HepG2 (cell line): ENCODE measurements around the gene ZFAND6. TPM values are rescaled to one million over a fixed set of nuclear protein-coding genes. Genes with fewer than 3 reads are reported as not detected.

Experiments
- CBX5 ChIP-seq: sonication (generic); formaldehyde crosslinking; IDR thresholded peaks from 2 replicates; pipeline ENCODE4 v1.4.0; 2020; ENCODE audit warnings: missing genetic modification reagents, borderline replicate concordance
- FOXA1 ChIP-seq, 2 experiments: fragments of 450-650 bp in 1 of 2; sonication (generic) in 1 of 2; formaldehyde crosslinking in 1 of 2; IDR thresholded peaks; 2 replicates each; pipeline versions ENCODE4 v1.4.0 to v1.6.1; 2016 to 2020; ENCODE audit warnings: missing genetic modification reagents in 1 of 2
- GATAD2A ChIP-seq: IDR thresholded peaks from 2 replicates; pipeline ENCODE4 v1.6.1; 2016
- HDAC2 ChIP-seq: sonication (generic); formaldehyde crosslinking; IDR thresholded peaks from 2 replicates; pipeline ENCODE4 v1.4.0; 2020; ENCODE audit warnings: missing genetic modification reagents
- HNF4G ChIP-seq, 2 experiments: sonication (generic) in 1 of 2; formaldehyde crosslinking in 1 of 2; IDR thresholded peaks; 2 replicates each; pipeline versions ENCODE4 v1.4.0 to v1.6.1; 2011 to 2020; ENCODE audit warnings: borderline replicate concordance in 2 of 2, low read depth in 2 of 2, mild to moderate bottlenecking in 2 of 2, low read length in 1 of 2, missing genetic modification reagents in 1 of 2, moderate library complexity in 1 of 2
- KAT7 ChIP-seq: IDR thresholded peaks from 2 replicates; pipeline ENCODE4 v1.6.1; 2018; ENCODE audit warnings: borderline replicate concordance, missing compliant biosample characterization
- MED1 ChIP-seq: sonication (generic); formaldehyde crosslinking; IDR thresholded peaks from 2 replicates; pipeline ENCODE4 v1.4.0; 2020; ENCODE audit warnings: missing genetic modification reagents
- MEF2D ChIP-seq: sonication (generic); formaldehyde crosslinking; IDR thresholded peaks from 2 replicates; pipeline ENCODE4 v1.5.1; 2020; ENCODE audit warnings: mild to moderate bottlenecking, missing genetic modification reagents
- MTA1 ChIP-seq: sonication (generic); formaldehyde crosslinking; IDR thresholded peaks from 2 replicates; pipeline ENCODE4 v1.4.0; 2020; ENCODE audit warnings: missing genetic modification reagents, mild to moderate bottlenecking, borderline replicate concordance
- SP140L ChIP-seq: sonication (generic); formaldehyde crosslinking; IDR thresholded peaks from 2 replicates; pipeline ENCODE4 v1.4.0; 2020; ENCODE audit warnings: missing genetic modification reagents, borderline replicate concordance
- TAF15 ChIP-seq: fragments of 200-400 bp; formaldehyde crosslinking; IDR thresholded peaks from one replicate; pipeline ENCODE4 v1.6.1; 2018; ENCODE audit warnings: mild to moderate bottlenecking, low read depth, low read length; ENCODE audit not compliant: poor library complexity, severe bottlenecking
- ZBTB38 ChIP-seq: sonication (generic); formaldehyde crosslinking; IDR thresholded peaks from 2 replicates; pipeline ENCODE4 v1.5.1; 2020; ENCODE audit warnings: mild to moderate bottlenecking, missing genetic modification reagents
- ZNF121 ChIP-seq: sonication (generic); formaldehyde crosslinking; IDR thresholded peaks from 2 replicates; pipeline ENCODE4 v1.5.0; 2020; ENCODE audit warnings: mild to moderate bottlenecking, missing genetic modification reagents
- ZNF260 ChIP-seq: sonication (generic); formaldehyde crosslinking; IDR thresholded peaks from 2 replicates; pipeline ENCODE4 v1.4.0; 2020; ENCODE audit warnings: missing genetic modification reagents, low read depth, mild to moderate bottlenecking, borderline replicate concordance
- ZNF335 ChIP-seq: sonication (generic); formaldehyde crosslinking; IDR thresholded peaks from 2 replicates; pipeline ENCODE4 v1.4.0; 2020; ENCODE audit warnings: missing genetic modification reagents
- ZNF383 ChIP-seq: sonication (generic); formaldehyde crosslinking; IDR thresholded peaks from 2 replicates; pipeline ENCODE4 v1.4.0; 2020; ENCODE audit warnings: missing genetic modification reagents, mild to moderate bottlenecking, borderline replicate concordance
- ZNF549 ChIP-seq: sonication (generic); formaldehyde crosslinking; IDR thresholded peaks from 2 replicates; pipeline ENCODE4 v1.5.0; 2020; ENCODE audit warnings: missing genetic modification reagents
- ZNF782 ChIP-seq: sonication (generic); formaldehyde crosslinking; IDR thresholded peaks from 2 replicates; pipeline ENCODE4 v1.4.0; 2020; ENCODE audit warnings: missing genetic modification reagents, mild to moderate bottlenecking, borderline replicate concordance
- polyA plus RNA-seq, 8 experiments: library from polyadenylated mRNA; depleted of rRNA in 3 of 8; stranded (reverse) in 7 of 8; unstranded in 1 of 8; fragments of >200 nt; fragmentation: Illumina TruSeq in 4 of 8; extraction: Trizol in 4 of 8; gene quantifications; 2 replicates each; pipeline versions ENCODE4 v1.2.1 to v1.2.3, GENCODE V29; 2011 to 2016; ENCODE audit warnings: low read depth in 4 of 8, missing spikeins in 1 of 8, mixed read lengths in 1 of 8; ENCODE audit not compliant: insufficient read depth in 1 of 8
- total RNA-seq, 5 experiments: library from RNA; depleted of rRNA; stranded (reverse); fragments of >200 nt; fragmentation: Illumina TruSeq; extraction: Trizol; gene quantifications; 2 replicates each; pipeline ENCODE4 v1.2.3, GENCODE V29; 2016; ENCODE audit warnings: low read depth in 1 of 5
- TF ChIP-seq, protein P1 (sequence below): sonication (generic); formaldehyde crosslinking; IDR thresholded peaks from 2 replicates; pipeline ENCODE4 v1.4.0; 2020; ENCODE audit warnings: missing genetic modification reagents
- TF ChIP-seq, protein P2 (sequence below): sonication (generic); formaldehyde crosslinking; IDR thresholded peaks from 2 replicates; pipeline ENCODE4 v1.4.0; 2020; ENCODE audit warnings: mild to moderate bottlenecking, missing genetic modification reagents
- TF ChIP-seq, protein P3 (sequence below): sonication (generic); formaldehyde crosslinking; IDR thresholded peaks from 2 replicates; pipeline ENCODE4 v1.4.0; 2020; ENCODE audit warnings: missing genetic modification reagents, borderline replicate concordance

Gene ZFAND6
- total and polyA plus RNA-seq, 2 of the 13 experiments (the other 11 are each of a cell fraction or from before 2014, with no cell fraction given) = 84.2 to 115 TPM

GRCh38 chr15:80160570-80161156 is 101.2 kb downstream of the ZFAND6 start (continued):
- no peak for TF ChIP-seq HNF4G (IDR thresholded peaks at IDR 0.05; ENCODE audit: borderline replicate concordance, low read depth, low read length)
- no peak; the same call in 1 of the 2 replicates for TF ChIP-seq HNF4G (CRISPR knock-in tag; IDR thresholded peaks at IDR 0.05; ENCODE audit: borderline replicate concordance, low read depth)
- TF ChIP-seq TAF15 = no peak
- TF ChIP-seq, protein P1, sequence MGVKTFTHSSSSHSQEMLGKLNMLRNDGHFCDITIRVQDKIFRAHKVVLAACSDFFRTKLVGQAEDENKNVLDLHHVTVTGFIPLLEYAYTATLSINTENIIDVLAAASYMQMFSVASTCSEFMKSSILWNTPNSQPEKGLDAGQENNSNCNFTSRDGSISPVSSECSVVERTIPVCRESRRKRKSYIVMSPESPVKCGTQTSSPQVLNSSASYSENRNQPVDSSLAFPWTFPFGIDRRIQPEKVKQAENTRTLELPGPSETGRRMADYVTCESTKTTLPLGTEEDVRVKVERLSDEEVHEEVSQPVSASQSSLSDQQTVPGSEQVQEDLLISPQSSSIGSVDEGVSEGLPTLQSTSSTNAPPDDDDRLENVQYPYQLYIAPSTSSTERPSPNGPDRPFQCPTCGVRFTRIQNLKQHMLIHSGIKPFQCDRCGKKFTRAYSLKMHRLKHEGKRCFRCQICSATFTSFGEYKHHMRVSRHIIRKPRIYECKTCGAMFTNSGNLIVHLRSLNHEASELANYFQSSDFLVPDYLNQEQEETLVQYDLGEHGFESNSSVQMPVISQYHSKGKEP (CRISPR knock-in tag) = no peak
- TF ChIP-seq CBX5 (CRISPR knock-in tag) = peak; percentile 51; the same call in 1 of the 2 replicates
- no peak for TF ChIP-seq FOXA1 (IDR thresholded peaks at IDR 0.05)
- no peak for TF ChIP-seq FOXA1 (CRISPR knock-in tag; IDR thresholded peaks at IDR 0.05)
- TF ChIP-seq ZNF260 (CRISPR knock-in tag) = no peak
- TF ChIP-seq GATAD2A = peak; percentile 77
- no peak; the same call in 1 of the 2 replicates for TF ChIP-seq ZNF121 (CRISPR knock-in tag)
- TF ChIP-seq ZNF782 = no peak
- TF ChIP-seq ZNF335 = peak; percentile 87
- TF ChIP-seq, protein P2, sequence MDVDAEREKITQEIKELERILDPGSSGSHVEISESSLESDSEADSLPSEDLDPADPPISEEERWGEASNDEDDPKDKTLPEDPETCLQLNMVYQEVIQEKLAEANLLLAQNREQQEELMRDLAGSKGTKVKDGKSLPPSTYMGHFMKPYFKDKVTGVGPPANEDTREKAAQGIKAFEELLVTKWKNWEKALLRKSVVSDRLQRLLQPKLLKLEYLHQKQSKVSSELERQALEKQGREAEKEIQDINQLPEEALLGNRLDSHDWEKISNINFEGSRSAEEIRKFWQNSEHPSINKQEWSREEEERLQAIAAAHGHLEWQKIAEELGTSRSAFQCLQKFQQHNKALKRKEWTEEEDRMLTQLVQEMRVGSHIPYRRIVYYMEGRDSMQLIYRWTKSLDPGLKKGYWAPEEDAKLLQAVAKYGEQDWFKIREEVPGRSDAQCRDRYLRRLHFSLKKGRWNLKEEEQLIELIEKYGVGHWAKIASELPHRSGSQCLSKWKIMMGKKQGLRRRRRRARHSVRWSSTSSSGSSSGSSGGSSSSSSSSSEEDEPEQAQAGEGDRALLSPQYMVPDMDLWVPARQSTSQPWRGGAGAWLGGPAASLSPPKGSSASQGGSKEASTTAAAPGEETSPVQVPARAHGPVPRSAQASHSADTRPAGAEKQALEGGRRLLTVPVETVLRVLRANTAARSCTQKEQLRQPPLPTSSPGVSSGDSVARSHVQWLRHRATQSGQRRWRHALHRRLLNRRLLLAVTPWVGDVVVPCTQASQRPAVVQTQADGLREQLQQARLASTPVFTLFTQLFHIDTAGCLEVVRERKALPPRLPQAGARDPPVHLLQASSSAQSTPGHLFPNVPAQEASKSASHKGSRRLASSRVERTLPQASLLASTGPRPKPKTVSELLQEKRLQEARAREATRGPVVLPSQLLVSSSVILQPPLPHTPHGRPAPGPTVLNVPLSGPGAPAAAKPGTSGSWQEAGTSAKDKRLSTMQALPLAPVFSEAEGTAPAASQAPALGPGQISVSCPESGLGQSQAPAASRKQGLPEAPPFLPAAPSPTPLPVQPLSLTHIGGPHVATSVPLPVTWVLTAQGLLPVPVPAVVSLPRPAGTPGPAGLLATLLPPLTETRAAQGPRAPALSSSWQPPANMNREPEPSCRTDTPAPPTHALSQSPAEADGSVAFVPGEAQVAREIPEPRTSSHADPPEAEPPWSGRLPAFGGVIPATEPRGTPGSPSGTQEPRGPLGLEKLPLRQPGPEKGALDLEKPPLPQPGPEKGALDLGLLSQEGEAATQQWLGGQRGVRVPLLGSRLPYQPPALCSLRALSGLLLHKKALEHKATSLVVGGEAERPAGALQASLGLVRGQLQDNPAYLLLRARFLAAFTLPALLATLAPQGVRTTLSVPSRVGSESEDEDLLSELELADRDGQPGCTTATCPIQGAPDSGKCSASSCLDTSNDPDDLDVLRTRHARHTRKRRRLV (CRISPR knock-in tag) = no peak
- TF ChIP-seq ZBTB38 = peak; percentile 82
- TF ChIP-seq, protein P3, sequence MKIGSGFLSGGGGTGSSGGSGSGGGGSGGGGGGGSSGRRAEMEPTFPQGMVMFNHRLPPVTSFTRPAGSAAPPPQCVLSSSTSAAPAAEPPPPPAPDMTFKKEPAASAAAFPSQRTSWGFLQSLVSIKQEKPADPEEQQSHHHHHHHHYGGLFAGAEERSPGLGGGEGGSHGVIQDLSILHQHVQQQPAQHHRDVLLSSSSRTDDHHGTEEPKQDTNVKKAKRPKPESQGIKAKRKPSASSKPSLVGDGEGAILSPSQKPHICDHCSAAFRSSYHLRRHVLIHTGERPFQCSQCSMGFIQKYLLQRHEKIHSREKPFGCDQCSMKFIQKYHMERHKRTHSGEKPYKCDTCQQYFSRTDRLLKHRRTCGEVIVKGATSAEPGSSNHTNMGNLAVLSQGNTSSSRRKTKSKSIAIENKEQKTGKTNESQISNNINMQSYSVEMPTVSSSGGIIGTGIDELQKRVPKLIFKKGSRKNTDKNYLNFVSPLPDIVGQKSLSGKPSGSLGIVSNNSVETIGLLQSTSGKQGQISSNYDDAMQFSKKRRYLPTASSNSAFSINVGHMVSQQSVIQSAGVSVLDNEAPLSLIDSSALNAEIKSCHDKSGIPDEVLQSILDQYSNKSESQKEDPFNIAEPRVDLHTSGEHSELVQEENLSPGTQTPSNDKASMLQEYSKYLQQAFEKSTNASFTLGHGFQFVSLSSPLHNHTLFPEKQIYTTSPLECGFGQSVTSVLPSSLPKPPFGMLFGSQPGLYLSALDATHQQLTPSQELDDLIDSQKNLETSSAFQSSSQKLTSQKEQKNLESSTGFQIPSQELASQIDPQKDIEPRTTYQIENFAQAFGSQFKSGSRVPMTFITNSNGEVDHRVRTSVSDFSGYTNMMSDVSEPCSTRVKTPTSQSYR (CRISPR knock-in tag) = peak; percentile 81; the same call in 1 of the 2 replicates
- TF ChIP-seq MED1 (CRISPR knock-in tag) = peak; percentile 89
- TF ChIP-seq KAT7 (CRISPR knock-in tag) = peak; percentile 58; the same call in 1 of the 2 replicates
- no peak for TF ChIP-seq ZNF549
- TF ChIP-seq MEF2D (CRISPR knock-in tag) = peak; percentile 84
- no peak for TF ChIP-seq ZNF383
- TF ChIP-seq SP140L (CRISPR knock-in tag) = no peak
- peak; percentile 75 for TF ChIP-seq HDAC2 (CRISPR knock-in tag)
- TF ChIP-seq MTA1 (CRISPR knock-in tag) = no peak
